H1 (cell line): Measurements from ENCODE around the gene SCN11A. TPM values are rescaled to one million over a fixed set of nuclear protein-coding genes. Genes with fewer than 3 reads are reported as not detected.

ENCODE experiments used
- JUND ChIP-seq: IDR thresholded peaks from 2 replicates; pipeline ENCODE4 v1.6.1; 2011; ENCODE audit warnings: mild to moderate bottlenecking, improper control_type of control experiment, low read length
- polyA plus RNA-seq, 7 experiments: library from polyadenylated mRNA; depleted of rRNA in 3 of 7; stranded (reverse) in 5 of 7; unstranded in 2 of 7; fragments of >200 nt in 5 of 7; fragments of 200-250 nt in 2 of 7; gene quantifications; 1 replicate in 5 of 7; 2 replicates in 1 of 7; 4 replicates in 1 of 7; pipeline versions ENCODE4 v1.2.1 to v1.2.3, GENCODE V29; 2011 to 2013; ENCODE audit warnings: missing spikeins in 2 of 7, mixed read lengths in 2 of 7
- total RNA-seq: library from RNA; stranded (reverse); fragmentation: NEBNext Ultra II Directional; extraction: Animal tissue kit (Norgen Biotek cat#: 25700); gene quantifications from 2 replicates; pipeline ENCODE4 v1.2.1, GENCODE V29; 2021

The SCN11A gene
- total and polyA plus RNA-seq, 2 of the 8 experiments (the other 6 are each of a cell fraction or from before 2014, with no cell fraction given), result 0.11 to 0.21 TPM

DNA sequence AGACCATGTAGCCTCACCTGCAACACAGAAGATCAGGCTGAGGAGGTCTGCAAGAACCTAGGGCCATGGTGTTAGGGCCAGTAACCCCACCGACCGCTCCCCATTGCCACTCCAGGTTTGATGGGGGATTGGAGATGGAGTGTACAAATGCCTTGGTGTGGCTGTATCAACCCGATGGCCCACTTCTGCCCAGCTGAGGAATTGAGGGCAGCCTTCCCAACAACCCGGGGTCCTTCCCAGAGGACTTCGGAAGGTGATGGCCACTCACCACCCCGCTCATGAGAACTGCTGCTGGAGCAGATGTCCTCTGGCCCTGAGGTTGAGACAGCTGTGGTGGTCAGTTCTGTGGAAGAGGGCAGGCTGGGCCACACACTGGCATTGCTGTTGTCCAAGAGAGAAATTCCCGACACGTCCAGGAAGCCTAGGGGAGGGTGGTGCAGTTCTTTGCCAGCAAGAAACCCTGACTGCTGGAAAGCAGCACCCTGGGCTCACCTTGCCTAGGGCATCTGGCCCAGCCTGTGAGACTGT lies 46.8 kb upstream of the SCN11A start (continued):
- TF ChIP-seq JUND, result no peak
